Muscle of leg (tissue), 11 donors: Measurements from ENCODE around the gene BCAR3. TPM values are rescaled to one million over a fixed set of nuclear protein-coding genes. Genes with fewer than 3 reads are reported as not detected.
"Not testable (repeated sequence)": the region's sequence is repeated elsewhere in the genome, so short reads cannot be mapped to it uniquely, and the experiment has no call there.

Source experiments
- DNase-seq: peaks from one replicate; pipeline ENCODE4 v3.0.0; 2013
- H3K27ac ChIP-seq: one replicate; pipeline ENCODE4 v1.5.1; 2013; ENCODE audit warnings: mild to moderate bottlenecking, low read length, control low read depth
- H3K27me3 ChIP-seq: one replicate; pipeline ENCODE4 v1.6.1; 2013; ENCODE audit warnings: low read length; ENCODE audit not compliant: control insufficient read depth, insufficient read depth
- H3K36me3 ChIP-seq: one replicate; pipeline ENCODE4 v1.6.1; 2013; ENCODE audit warnings: low read length; ENCODE audit not compliant: control insufficient read depth, insufficient read depth
- H3K4me1 ChIP-seq: one replicate; pipeline ENCODE4 v1.6.1; 2013; ENCODE audit warnings: low read length; ENCODE audit not compliant: control insufficient read depth, insufficient read depth
- H3K4me3 ChIP-seq: one replicate; pipeline ENCODE4 v1.5.1; 2013; ENCODE audit warnings: low read length, control low read depth
- H3K9me3 ChIP-seq: replicated peaks from 2 replicates; pipeline ENCODE4 v1.6.1; 2013; ENCODE audit warnings: low read depth, low read length; ENCODE audit not compliant: control insufficient read depth
- WGBS: methylation state at CpG from one replicate; pipeline ENCODE4 v1.1.5; 2013; ENCODE audit warnings: missing lambda C conversion rate; ENCODE audit not compliant: insufficient coverage; 5-methylcytosine and 5-hydroxymethylcytosine counted together
- polyA plus RNA-seq, 8 donors: library from polyadenylated mRNA; unstranded; fragments of 120-200 nt; gene quantifications; one replicate each; pipeline versions ENCODE4 v1.2.1 to v1.2.3, GENCODE V29; 2013; ENCODE audit warnings: inconsistent platforms in 1 of 8, low replicate concordance in 1 of 8; ENCODE audit not compliant: insufficient read length in 8 of 8, insufficient read depth in 1 of 8
- total RNA-seq: library from RNA; stranded (reverse); fragments of 120-200 nt; gene quantifications from one replicate; pipeline ENCODE4 v1.2.4, GENCODE V29; 2013

Gene BCAR3
- total and polyA plus RNA-seq, 9 donors, result 15.3 to 19.0 (median 16.4) TPM

DNA sequence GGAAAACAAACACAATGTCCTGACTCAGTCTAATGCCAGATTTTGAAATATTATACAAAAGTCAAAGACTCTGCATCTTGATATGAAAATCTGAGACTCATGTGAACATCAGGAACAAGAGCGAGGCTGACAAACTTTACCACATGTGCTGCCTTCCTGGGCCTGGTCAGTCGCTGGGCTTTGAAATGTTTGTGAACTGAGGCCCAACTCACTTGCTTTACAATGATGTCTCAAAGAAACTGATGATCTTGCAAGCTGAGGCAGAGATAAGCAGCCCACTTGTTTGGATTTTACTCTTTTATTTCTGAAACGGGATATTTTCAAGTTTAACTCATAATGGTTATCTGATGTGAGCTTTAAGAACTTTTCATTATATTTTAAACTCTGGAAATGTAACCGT lies 2.1 kb downstream of the BCAR3 start:
- H3K9me3 ChIP-seq, result no peaks in the 10 kb centered on the region
- H3K36me3 ChIP-seq, result peaks cover 4% of the 10 kb centered on the region
- 70% methylated on average over 2 of the region's 4 CpGs for WGBS
- no peak for DNase-seq
- no peak overlapping the region for H3K4me3 ChIP-seq
- H3K27me3 ChIP-seq, result no peaks in the 10 kb centered on the region
- H3K4me1 ChIP-seq, result peaks cover 39% of the 10 kb centered on the region
- no peak overlapping the region for H3K27ac ChIP-seq

DNA sequence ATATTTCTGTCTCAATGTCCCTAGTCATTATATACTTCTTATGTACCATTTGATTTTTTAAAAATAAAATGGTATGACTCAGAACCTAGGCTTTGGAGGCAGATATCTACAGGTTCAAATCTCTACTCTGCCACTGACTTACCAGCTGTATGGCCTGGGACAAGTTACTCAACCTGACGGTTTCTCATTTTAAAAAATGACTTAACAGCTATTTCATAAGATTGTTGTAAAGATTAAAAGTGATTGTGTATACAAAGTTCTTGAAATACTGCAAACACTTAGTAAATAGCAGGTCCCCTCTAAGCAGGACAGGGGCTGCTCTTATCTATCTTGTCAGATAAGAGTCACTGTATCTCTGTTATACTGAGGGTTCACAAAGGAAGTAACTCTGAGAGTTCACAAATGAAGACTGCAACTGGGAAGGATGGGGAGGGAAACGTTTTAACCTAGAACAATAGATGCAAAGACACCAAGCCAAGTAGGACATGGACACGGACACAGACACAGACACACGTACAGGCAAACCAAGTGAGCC lies 2.6 kb downstream of the BCAR3 start:
- 67% methylated on average over 3 of the region's 4 CpGs for WGBS
- Histone ChIP-seq H3K4me3 (no peak overlapping the region), H3K36me3 (peaks cover 6% of the 10 kb centered on the region), H3K9me3 (no peaks in the 10 kb centered on the region), H3K27ac (no peak overlapping the region), H3K27me3 (no peaks in the 10 kb centered on the region), H3K4me1 (peaks cover 39% of the 10 kb centered on the region)
- no peak for DNase-seq

DNA sequence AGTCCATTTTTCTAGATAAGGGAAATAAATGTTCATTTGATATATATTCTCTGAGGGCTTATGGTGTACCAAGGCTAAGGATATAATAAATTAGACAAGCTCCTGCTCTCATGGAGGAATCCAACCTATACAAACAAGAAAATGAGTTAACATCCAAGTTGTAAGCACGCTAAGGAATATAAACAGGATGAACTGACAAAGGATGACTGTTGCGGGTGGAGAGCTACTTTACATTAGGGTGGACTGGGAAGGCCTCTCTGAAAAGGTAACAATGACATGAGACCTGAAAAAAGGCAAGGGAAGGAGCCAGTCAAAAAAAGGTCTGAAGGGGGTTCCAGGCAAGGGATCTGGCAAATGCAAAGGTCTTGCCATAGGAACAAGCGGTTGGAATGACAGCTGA lies 3.1 kb downstream of the BCAR3 start:
- WGBS, result 91% methylated on average over 3 of the region's 3 CpGs
- Histone ChIP-seq H3K4me1 (peaks cover 39% of the 10 kb centered on the region), H3K4me3 (no peak overlapping the region), H3K9me3 (no peaks in the 10 kb centered on the region), H3K36me3 (peaks cover 6% of the 10 kb centered on the region), H3K27ac (no peak overlapping the region), H3K27me3 (no peaks in the 10 kb centered on the region)
- DNase-seq, result no peak

DNA sequence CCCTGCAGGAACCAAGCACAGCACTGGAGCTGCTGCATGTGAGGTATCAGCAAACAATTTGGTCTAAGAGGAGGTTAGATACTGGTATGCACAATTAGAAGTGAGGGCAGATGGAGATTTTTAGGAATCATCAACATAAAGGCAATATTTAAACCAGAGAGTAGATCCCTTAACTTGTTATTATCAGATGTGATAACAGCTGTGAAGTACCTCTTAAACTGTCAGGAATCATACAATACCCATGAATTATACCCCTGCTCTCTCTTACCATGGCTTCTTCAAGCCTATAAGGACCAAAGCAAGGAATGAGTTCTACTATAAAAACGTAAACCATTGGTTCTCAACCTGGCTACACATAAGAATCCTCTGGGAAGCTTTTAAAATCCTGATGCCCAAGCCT lies 3.9 kb downstream of the BCAR3 start:
- Histone ChIP-seq H3K4me1 (peaks cover 40% of the 10 kb centered on the region), H3K27ac (no peak overlapping the region), H3K9me3 (no peaks in the 10 kb centered on the region), H3K27me3 (no peaks in the 10 kb centered on the region), H3K36me3 (peaks cover 6% of the 10 kb centered on the region), H3K4me3 (no peak overlapping the region)
- 60% methylated on average over 1 of the region's 1 CpG for WGBS
- DNase-seq, result no peak

DNA sequence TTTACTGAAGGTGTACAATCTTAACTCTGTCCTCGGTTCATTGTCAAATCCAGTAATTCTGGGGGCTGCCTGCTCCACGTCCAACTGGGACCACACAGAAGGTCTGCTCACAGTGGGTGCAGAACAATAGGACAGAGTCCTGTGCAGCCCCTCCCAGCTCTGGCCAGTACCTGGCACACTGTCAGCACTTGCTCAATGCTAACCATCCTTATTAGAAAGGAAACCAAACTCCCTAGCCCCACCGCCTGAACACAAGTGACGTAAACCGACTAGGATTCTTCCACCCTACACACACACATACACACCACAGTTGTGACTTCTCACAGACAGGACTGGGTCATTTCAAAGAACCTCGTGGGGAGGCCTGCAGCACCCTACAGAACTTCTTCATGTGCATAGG lies 5.2 kb downstream of the BCAR3 start:
- no peak overlapping the region for H3K4me3 ChIP-seq
- no peaks in the 10 kb centered on the region for H3K9me3 ChIP-seq
- no peaks in the 10 kb centered on the region for H3K27me3 ChIP-seq
- DNase-seq, result no peak
- 78% methylated on average over 6 of the region's 6 CpGs for WGBS
- H3K4me1 ChIP-seq, result peaks cover 45% of the 10 kb centered on the region
- H3K27ac ChIP-seq, result no peak overlapping the region
- peaks cover 11% of the 10 kb centered on the region for H3K36me3 ChIP-seq

DNA sequence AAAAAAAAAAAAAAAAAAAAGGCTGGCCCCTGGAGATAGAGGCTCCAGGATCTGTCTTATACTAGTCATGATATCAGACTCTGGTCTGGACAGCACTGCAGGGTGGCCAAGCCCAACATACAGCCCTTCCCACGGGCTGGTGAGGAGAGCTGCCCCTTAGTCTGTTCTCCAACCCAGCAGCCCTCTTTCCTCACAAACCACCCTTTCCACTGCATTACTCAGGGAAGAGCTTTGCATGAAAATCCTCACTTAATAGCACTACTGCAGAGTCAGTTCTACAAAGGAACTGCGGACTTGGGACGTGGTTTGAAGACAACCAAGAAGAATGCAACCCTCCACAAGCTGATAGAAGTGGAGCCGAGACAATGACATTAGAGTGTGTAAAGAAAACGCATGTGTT lies 5.7 kb downstream of the BCAR3 start:
- H3K9me3 ChIP-seq, result no peaks in the 10 kb centered on the region
- no CpG with 5 or more reads among the region's 5 CpGs for WGBS
- peaks cover 49% of the 10 kb centered on the region for H3K4me1 ChIP-seq
- no peak overlapping the region for H3K27ac ChIP-seq
- no peak overlapping the region for H3K4me3 ChIP-seq
- H3K27me3 ChIP-seq, result no peaks in the 10 kb centered on the region
- H3K36me3 ChIP-seq, result peaks cover 14% of the 10 kb centered on the region
- no peak for DNase-seq

DNA sequence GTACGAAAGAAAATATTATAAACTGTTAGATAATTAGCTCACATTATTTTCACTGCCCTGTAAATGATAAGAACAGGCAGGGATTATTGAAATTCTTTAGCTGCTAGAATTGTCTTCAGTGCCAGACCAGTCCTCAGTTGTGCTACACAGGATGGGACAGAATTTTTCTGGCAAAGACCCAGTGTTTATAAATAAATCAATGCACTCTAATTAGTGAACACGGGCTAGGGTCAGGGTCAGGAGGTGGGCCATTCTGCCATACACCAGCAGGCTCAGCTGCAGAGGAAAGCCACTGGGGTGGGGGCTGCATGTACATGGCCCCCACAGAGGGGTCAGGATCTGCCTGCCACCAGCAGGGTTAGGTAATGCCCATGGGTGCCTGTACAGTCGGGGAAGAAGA lies 6.4 kb downstream of the BCAR3 start:
- H3K9me3 ChIP-seq, result no peaks in the 10 kb centered on the region
- no peak overlapping the region for H3K27ac ChIP-seq
- WGBS, result no CpG with 5 or more reads among the region's 3 CpGs
- H3K4me3 ChIP-seq, result no peak overlapping the region
- peaks cover 48% of the 10 kb centered on the region for H3K4me1 ChIP-seq
- no peaks in the 10 kb centered on the region for H3K27me3 ChIP-seq
- no peak for DNase-seq
- peaks cover 14% of the 10 kb centered on the region for H3K36me3 ChIP-seq

DNA sequence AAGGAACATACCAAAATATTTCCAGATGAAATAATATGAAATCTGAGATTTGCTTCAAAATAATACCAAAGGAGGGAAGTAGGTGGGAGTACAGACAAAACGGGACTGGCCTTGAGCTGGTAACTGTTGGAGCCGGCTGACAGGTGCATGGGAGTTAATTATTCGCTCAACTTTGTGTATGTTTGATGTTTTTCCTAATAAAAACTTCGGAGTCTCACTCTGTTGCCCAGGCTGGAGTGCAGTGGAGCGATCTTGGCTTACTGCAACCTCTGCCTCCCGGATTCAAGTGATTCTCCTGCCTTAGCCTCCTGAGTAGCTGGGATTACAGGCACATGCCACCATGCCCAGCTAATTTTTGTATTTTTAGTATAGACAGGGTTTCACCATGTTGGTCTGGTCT lies 7.6 kb downstream of the BCAR3 start:
- not testable (repeated sequence) for H3K27ac ChIP-seq, H3K27me3 ChIP-seq, DNase-seq, H3K4me3 ChIP-seq, H3K9me3 ChIP-seq
- Histone ChIP-seq H3K36me3 (peaks cover 14% of the 10 kb centered on the region), H3K4me1 (peaks cover 47% of the 10 kb centered on the region)
- WGBS, result 95% methylated on average over 6 of the region's 6 CpGs

DNA sequence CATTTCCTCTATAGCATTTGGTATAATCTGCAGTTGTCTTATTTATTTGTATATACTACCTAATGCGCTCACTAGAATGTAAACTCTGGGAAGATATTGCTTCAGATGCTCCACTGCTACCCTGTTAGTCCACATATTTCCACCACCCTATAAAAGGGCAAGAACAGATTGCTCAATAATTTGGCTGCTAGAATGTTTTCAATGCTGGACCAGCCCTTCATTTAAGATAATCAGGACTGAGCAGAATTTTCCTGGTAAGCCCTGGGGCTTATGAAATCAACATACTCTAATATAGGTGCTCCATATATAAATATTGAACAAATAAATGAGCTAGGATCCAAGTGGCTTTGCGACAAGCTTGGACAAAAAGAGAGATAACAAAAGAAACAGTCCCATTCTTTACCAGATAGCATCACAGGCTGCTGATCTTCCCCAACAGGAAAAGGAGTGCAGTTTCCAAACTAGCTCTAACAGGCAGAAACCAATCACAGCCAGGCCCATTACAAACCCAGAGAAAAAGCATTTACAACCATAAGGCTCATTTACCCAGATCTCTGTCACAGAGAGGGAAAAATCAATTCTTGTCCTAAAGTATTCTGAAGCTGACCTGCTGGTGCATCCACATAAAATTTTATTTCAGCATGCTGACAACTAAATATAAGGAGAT lies 8.3 kb downstream of the BCAR3 start:
- DNase-seq, result no peak
- WGBS, result no CpG with 5 or more reads among the region's 2 CpGs
- H3K9me3 ChIP-seq, result no peaks in the 10 kb centered on the region

DNA sequence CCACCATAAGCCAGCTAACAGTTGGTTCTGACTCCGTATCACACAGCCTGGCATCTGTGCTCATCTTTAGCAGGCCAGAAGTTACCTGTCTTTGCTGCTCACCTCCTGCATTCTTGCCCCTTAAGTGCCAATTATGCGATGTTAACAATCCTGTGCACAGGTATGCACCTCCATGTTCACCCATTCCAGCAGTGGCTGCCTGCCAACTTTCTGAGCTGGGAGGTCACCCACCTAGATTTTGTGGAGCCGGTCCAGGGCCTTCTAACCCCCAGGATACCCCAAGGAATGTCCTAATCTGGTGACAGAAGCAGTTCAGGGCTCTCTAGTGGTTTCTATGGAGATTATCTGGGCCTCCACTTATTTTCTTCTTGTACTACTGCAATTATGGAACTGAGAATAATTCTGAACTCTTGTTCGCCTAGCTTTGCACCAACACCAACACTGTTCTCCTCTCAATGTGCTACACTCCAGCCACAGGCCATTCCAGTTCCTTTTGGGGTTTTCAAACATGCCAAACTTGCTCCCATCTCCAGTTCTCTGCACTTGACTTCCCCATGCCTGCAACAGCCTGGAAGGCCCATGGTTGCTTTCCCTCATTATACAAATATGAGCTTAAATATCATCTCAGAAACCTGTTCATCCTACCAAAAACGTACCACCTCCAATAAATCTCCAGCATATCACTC lies 9.0 kb downstream of the BCAR3 start:
- H3K9me3 ChIP-seq, result no peaks in the 10 kb centered on the region
- H3K4me1 ChIP-seq, result peaks cover 56% of the 10 kb centered on the region
- H3K4me3 ChIP-seq, result no peak overlapping the region
- 91% methylated on average over 3 of the region's 5 CpGs for WGBS
- DNase-seq, result no peak
- H3K27me3 ChIP-seq, result no peaks in the 10 kb centered on the region
- H3K36me3 ChIP-seq, result peaks cover 14% of the 10 kb centered on the region
- peak overlapping the region; percentile 30 for H3K27ac ChIP-seq

More for the DNA sequence above, 8.3 kb downstream of the BCAR3 start:
- Histone ChIP-seq H3K4me3 (no peak overlapping the region), H3K27ac (no peak overlapping the region), H3K36me3 (peaks cover 14% of the 10 kb centered on the region), H3K4me1 (peaks cover 51% of the 10 kb centered on the region), H3K27me3 (no peaks in the 10 kb centered on the region)
